Measurements from ENCODE around the gene NGLY1. TPM values are rescaled to one million over a fixed set of nuclear protein-coding genes. Genes with fewer than 3 reads are reported as not detected.

The NGLY1 gene
- total and polyA plus RNA-seq, 2 donors (not counting 1 experiment from before 2014, with no cell fraction given) = 11.6 to 34.0 TPM

DNA sequence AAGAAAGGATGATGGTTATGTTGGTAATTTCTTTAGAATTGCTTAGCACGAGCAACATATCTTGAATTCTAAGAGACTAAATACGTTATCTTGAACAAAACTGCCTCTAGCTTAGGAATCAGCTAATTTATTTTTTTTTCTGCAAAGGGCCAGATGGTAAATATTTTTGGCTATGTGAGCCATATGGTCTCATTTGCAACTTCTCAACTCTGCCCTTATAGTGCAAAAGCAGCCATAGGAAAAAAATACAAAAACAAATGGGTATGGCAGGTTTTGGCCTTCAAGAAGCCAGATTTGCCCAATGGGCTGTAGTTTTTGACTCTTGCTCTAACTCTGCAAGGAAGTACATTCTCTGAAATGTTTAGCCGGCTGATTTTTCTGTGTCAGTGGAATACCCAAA is 18.5 kb upstream of the NGLY1 start:
- Histone ChIP-seq H3K4me1 (ENCODE audit: control insufficient read depth, extremely low read depth, insufficient read depth, low read length) (no peaks in the 10 kb centered on the region), H3K27me3 (ENCODE audit: control insufficient read depth, insufficient read depth, low read length) (no peaks in the 10 kb centered on the region), H3K4me2 (ENCODE audit: extremely low read depth, insufficient read depth, low read length) (no peak overlapping the region), H3K9me3 (ENCODE audit: control insufficient read depth, insufficient read depth, low read depth, low read length) (no peaks in the 10 kb centered on the region), H3K9ac (ENCODE audit: insufficient read depth, low read length) (no peak overlapping the region), H3K4me3 (replicated peaks in 1 of 4; ENCODE audit: control extremely low read depth in 1 of 4, insufficient read depth in 1 of 4, low read depth in 3 of 4, low read length in 4 of 4) (no peak overlapping the region), H3K36me3 (ENCODE audit: control insufficient read depth, insufficient read depth, low read length) (no peaks in the 10 kb centered on the region), H2AFZ (ENCODE audit: low read length) (no peak overlapping the region), H3K79me2 (ENCODE audit: control insufficient read depth, insufficient read depth, low read length) (no peaks in the 10 kb centered on the region), H3K27ac (ENCODE audit: insufficient read depth, low read length) (no peak overlapping the region), H4K20me1 (ENCODE audit: control insufficient read depth, extremely low read depth, insufficient read depth, low read length) (no peaks in the 10 kb centered on the region)
- DNase-seq (ENCODE audit: low read depth in 2 of 2) = no peak
- TF ChIP-seq, protein P1, sequence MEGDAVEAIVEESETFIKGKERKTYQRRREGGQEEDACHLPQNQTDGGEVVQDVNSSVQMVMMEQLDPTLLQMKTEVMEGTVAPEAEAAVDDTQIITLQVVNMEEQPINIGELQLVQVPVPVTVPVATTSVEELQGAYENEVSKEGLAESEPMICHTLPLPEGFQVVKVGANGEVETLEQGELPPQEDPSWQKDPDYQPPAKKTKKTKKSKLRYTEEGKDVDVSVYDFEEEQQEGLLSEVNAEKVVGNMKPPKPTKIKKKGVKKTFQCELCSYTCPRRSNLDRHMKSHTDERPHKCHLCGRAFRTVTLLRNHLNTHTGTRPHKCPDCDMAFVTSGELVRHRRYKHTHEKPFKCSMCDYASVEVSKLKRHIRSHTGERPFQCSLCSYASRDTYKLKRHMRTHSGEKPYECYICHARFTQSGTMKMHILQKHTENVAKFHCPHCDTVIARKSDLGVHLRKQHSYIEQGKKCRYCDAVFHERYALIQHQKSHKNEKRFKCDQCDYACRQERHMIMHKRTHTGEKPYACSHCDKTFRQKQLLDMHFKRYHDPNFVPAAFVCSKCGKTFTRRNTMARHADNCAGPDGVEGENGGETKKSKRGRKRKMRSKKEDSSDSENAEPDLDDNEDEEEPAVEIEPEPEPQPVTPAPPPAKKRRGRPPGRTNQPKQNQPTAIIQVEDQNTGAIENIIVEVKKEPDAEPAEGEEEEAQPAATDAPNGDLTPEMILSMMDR (conservative IDR thresholded peaks at IDR 0.05 in 1 of 2, IDR thresholded peaks at IDR 0.05 in 1 of 2; ENCODE audit: low read depth in 1 of 2, low read length in 2 of 2) = no peak
- no peak for TF ChIP-seq EZH2 (IDR thresholded peaks at IDR 0.05; ENCODE audit: low read length, missing control alignments)

DNA sequence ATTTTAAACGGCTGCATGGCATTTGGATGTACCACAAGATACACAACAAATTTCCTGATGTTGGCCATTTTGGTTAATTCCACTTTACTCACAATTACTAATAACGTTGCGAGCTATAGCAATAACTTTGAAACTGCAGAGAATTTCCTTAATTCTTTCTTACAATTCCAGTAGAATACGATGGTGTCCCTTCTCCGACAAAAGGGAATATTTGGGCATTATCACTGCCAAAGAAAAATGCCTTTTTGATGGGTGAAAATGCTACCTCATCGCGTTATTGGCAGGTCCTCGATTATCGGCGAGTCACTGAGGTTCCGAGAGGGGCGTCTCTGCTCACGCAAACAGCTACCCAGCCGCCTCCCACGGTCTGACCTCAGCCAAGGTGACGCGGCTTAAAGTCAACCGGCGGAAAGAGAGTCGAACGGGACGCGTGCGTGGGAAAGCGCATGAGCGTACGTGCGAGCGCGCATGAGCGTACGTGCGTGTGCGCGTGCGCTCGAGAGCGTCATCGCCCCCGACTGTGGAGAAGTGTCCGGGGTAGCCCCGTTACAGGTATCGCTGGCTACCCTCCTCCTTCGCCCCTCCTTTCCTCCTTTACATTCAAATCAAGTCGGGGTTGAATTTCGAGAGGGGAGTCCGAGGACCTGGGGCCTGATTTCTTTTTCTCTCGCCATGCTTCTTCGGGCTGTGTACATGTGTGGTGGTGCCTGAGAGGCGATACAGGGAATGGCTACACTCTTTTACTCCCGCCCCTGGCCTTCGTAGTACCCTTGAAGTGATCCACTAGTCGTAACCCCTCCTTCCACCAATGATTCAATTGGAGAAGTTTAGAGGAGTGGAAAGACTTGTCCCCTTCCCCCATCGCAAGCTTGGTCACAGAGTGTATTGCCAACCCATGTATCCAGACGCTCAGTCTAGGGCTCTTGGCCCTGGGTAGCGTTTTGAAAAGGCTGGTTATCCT is 6.6 kb upstream of the NGLY1 start, which contains the start of gene OXSM:
Gene OXSM (plus strand): TSS at position 495 of the 961 bp plus-strand sequence. CDS start 931 bp downstream, outside the sequence.
- no peaks in the 10 kb centered on the region for H3K79me2 ChIP-seq (ENCODE audit: control insufficient read depth, insufficient read depth, low read length)
- TF ChIP-seq, protein P1 (conservative IDR thresholded peaks at IDR 0.05 in 1 of 2, IDR thresholded peaks at IDR 0.05 in 1 of 2; ENCODE audit: low read depth in 1 of 2, low read length in 2 of 2) = no peak
- TF ChIP-seq EZH2 (IDR thresholded peaks at IDR 0.05; ENCODE audit: low read length, missing control alignments) = no peak
- no peaks in the 10 kb centered on the region for H3K36me3 ChIP-seq (ENCODE audit: control insufficient read depth, insufficient read depth, low read length)
- peak; percentile 86 to 94 for DNase-seq (ENCODE audit: low read depth in 2 of 2)
- peak within 1 kb of the TSS; percentile 79 for H3K4me2 ChIP-seq (ENCODE audit: extremely low read depth, insufficient read depth, low read length)
- H3K27me3 ChIP-seq (ENCODE audit: control insufficient read depth, insufficient read depth, low read length) = no peaks in the 10 kb centered on the region
- H2AFZ ChIP-seq (ENCODE audit: low read length) = peak within 1 kb of the TSS; percentile 91
- H3K4me1 ChIP-seq (ENCODE audit: control insufficient read depth, extremely low read depth, insufficient read depth, low read length) = no peaks in the 10 kb centered on the region
- peak within 1 kb of the TSS; percentile 68 to 94 (median 76) for H3K4me3 ChIP-seq (replicated peaks in 1 of 4; ENCODE audit: control extremely low read depth in 1 of 4, insufficient read depth in 1 of 4, low read depth in 3 of 4, low read length in 4 of 4)
- H4K20me1 ChIP-seq (ENCODE audit: control insufficient read depth, extremely low read depth, insufficient read depth, low read length) = no peaks in the 10 kb centered on the region
- H3K9ac ChIP-seq (ENCODE audit: insufficient read depth, low read length) = peak within 1 kb of the TSS; percentile 80
- peak within 1 kb of the TSS; percentile 84 for H3K27ac ChIP-seq (ENCODE audit: insufficient read depth, low read length)
- H3K9me3 ChIP-seq (ENCODE audit: control insufficient read depth, insufficient read depth, low read depth, low read length) = no peaks in the 10 kb centered on the region

DNA sequence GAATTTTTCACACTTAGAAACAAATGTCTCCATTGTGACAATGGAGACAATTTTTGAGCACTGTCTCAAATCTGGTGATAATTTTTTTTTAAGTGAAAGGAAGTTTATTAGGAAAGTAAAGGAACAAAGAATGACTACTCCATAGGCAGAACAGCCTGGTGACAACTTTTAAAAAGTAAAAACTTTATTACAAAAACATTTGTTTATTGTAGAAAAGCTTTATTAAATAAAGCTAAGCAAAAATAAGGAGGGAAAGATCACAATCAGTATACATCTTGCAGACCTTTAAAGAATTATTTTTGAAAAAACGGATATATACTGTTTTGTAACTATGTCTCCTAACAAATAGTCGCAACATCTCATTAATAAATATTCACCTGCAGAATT is 6.0 kb upstream of the NGLY1 start:
- H3K4me1 ChIP-seq (ENCODE audit: control insufficient read depth, extremely low read depth, insufficient read depth, low read length) = no peaks in the 10 kb centered on the region
- no peak overlapping the region for H2AFZ ChIP-seq (ENCODE audit: low read length)
- H3K27ac ChIP-seq (ENCODE audit: insufficient read depth, low read length) = peak overlapping the region; percentile 84
- no peaks in the 10 kb centered on the region for H3K27me3 ChIP-seq (ENCODE audit: control insufficient read depth, insufficient read depth, low read length)
- TF ChIP-seq, protein P1 (conservative IDR thresholded peaks at IDR 0.05 in 1 of 2, IDR thresholded peaks at IDR 0.05 in 1 of 2; ENCODE audit: low read depth in 1 of 2, low read length in 2 of 2) = no peak
- TF ChIP-seq EZH2 (IDR thresholded peaks at IDR 0.05; ENCODE audit: low read length, missing control alignments) = no peak
- H4K20me1 ChIP-seq (ENCODE audit: control insufficient read depth, extremely low read depth, insufficient read depth, low read length) = no peaks in the 10 kb centered on the region
- H3K79me2 ChIP-seq (ENCODE audit: control insufficient read depth, insufficient read depth, low read length) = no peaks in the 10 kb centered on the region
- H3K36me3 ChIP-seq (ENCODE audit: control insufficient read depth, insufficient read depth, low read length) = no peaks in the 10 kb centered on the region
- no peaks in the 10 kb centered on the region for H3K9me3 ChIP-seq (ENCODE audit: control insufficient read depth, insufficient read depth, low read depth, low read length)
- peak overlapping the region; percentile 68 to 94 (median 76) for H3K4me3 ChIP-seq (replicated peaks in 1 of 4; ENCODE audit: control extremely low read depth in 1 of 4, insufficient read depth in 1 of 4, low read depth in 3 of 4, low read length in 4 of 4)
- H3K4me2 ChIP-seq (ENCODE audit: extremely low read depth, insufficient read depth, low read length) = peak overlapping the region; percentile 79
- DNase-seq (ENCODE audit: low read depth in 2 of 2) = no peak
- H3K9ac ChIP-seq (ENCODE audit: insufficient read depth, low read length) = peak overlapping the region; percentile 80

All from fibroblast of lung (primary cell).